ENCODE measurements around the gene SUSD2. TPM values are rescaled to one million over a fixed set of nuclear protein-coding genes. Genes with fewer than 3 reads are reported as not detected.

The SUSD2 gene
- total RNA-seq, 2 donors from 2014 or later = 0.66 to 1.5 TPM

- no peaks in the 10 kb centered on the region for H3K9me3 Mint-ChIP-seq
- no peak overlapping the region for H3K4me3 Mint-ChIP-seq
- H3K4me1 Mint-ChIP-seq = peaks cover 7% of the 10 kb centered on the region
- no peak for ATAC-seq (replicated peaks)
- H3K36me3 Mint-ChIP-seq (ENCODE audit: low read depth) = peaks cover 12% of the 10 kb centered on the region
- H3K27me3 Mint-ChIP-seq = no peaks in the 10 kb centered on the region
- H3K27ac Mint-ChIP-seq = peak overlapping the region; percentile 87
Observed at GRCh38 chr22:24160546-24160945, 20.7 kb upstream of the SUSD2 start.

DNA sequence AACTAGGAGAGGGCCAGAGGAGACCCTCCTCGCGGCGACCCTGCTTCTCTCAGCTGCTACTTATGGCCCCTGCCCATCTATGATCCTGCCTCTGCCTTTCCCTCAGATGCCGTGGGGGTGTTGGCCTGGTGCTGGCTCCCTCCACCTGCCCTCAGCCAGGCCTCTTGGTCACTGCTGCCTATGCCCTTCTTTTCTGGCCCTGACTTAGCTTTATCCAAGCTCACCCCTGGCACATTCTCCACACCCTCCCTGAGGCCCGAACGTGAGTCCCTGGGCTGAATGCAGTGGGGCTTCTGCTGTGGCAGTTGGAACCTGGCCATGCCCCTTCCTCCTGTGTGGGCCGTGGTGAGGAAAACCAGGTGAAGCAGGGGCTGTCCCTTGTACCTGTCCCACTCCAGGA lies 19.8 kb upstream of the SUSD2 start:
- Mint-ChIP-seq H3K27ac (peak overlapping the region; percentile 87), H3K9me3 (no peaks in the 10 kb centered on the region), H3K27me3 (no peaks in the 10 kb centered on the region), H3K4me3 (no peak overlapping the region), H3K36me3 (ENCODE audit: low read depth) (peaks cover 19% of the 10 kb centered on the region), H3K4me1 (peaks cover 5% of the 10 kb centered on the region)
- ATAC-seq (replicated peaks) = no peak

GRCh38 chr22:24161909-24162308 lies 19.4 kb upstream of the SUSD2 start:
- Mint-ChIP-seq H3K4me1 (peaks cover under 1% of the 10 kb centered on the region), H3K9me3 (no peaks in the 10 kb centered on the region), H3K36me3 (ENCODE audit: low read depth) (peaks cover 22% of the 10 kb centered on the region), H3K27ac (peak overlapping the region; percentile 87), H3K27me3 (no peaks in the 10 kb centered on the region), H3K4me3 (no peak overlapping the region)
- ATAC-seq (replicated peaks) = no peak

DNA sequence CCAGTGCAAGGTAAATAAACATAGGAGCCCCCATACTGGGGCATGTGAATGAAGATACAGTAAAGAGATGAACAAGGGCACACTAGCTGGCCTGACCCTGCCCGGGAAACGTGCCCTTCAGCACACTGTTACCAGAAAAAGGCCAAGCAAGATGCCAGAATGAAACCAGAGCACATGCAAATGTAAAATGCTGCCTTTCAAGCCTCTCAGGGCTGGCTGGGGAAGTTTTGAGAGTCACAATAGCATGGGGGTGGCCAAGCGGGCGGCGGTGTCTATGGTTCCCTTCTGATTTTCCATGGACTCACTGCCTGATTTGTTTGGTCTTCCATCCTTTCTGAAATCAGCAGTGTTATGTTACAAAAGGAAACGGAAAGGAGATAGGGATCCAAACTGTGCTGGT lies 18.9 kb upstream of the SUSD2 start:
- Mint-ChIP-seq H3K36me3 (ENCODE audit: low read depth) (peaks cover 26% of the 10 kb centered on the region), H3K27ac (peak overlapping the region; percentile 87), H3K9me3 (no peaks in the 10 kb centered on the region), H3K27me3 (no peaks in the 10 kb centered on the region), H3K4me1 (no peaks in the 10 kb centered on the region), H3K4me3 (no peak overlapping the region)
- ATAC-seq (replicated peaks) = no peak

DNA sequence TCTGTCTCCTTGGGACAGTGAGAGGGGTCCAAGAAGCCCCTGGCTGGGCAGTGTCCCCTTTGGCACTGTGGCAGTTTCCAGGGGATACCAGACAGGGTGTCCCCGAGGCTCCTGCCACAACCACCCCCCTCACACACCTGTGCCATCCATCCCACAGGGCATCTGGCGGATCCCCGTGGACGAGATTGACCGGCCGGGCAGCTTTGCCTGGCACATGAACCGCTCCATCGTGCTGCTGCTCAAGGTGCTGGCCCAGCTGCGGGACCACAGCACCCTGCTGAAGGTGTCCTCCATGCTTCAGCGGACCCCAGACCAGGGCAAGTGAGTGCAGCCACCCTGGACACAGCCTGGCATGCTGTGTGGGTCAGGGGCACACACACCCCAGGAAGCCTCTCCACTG lies 17.0 kb upstream of the SUSD2 start:
- no peaks in the 10 kb centered on the region for H3K9me3 Mint-ChIP-seq
- H3K27ac Mint-ChIP-seq = peak overlapping the region; percentile 38
- H3K27me3 Mint-ChIP-seq = no peaks in the 10 kb centered on the region
- no peak overlapping the region for H3K4me3 Mint-ChIP-seq
- no peak for ATAC-seq (replicated peaks)
- H3K4me1 Mint-ChIP-seq = no peaks in the 10 kb centered on the region
- peaks cover 33% of the 10 kb centered on the region for H3K36me3 Mint-ChIP-seq (ENCODE audit: low read depth)

DNA sequence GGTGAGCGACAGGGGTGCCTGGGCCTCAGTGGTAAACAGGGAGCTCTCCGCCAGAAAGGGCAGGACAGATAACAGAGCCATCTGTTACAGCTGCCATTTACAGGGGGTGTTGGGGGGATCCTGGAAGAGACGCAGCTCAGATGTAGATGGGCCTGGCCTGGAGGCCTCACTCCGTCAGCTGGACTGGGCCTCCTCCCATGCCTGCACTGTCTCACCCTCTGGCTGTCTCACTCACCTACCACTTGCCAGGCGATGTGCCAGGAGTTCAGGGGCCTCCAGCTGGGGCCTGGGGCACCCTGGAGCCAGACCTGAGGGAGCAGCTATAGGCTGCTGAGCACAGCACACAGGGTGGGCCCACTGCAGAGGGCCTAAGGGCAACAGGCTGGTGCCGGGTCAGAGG lies 16.3 kb upstream of the SUSD2 start:
- peak overlapping the region; percentile 38 for H3K27ac Mint-ChIP-seq
- H3K9me3 Mint-ChIP-seq = no peaks in the 10 kb centered on the region
- peaks cover 33% of the 10 kb centered on the region for H3K36me3 Mint-ChIP-seq (ENCODE audit: low read depth)
- ATAC-seq (replicated peaks) = no peak
- no peak overlapping the region for H3K4me3 Mint-ChIP-seq
- no peaks in the 10 kb centered on the region for H3K4me1 Mint-ChIP-seq
- H3K27me3 Mint-ChIP-seq = no peaks in the 10 kb centered on the region

GRCh38 chr22:24165673-24166072 lies 15.6 kb upstream of the SUSD2 start:
- Mint-ChIP-seq H3K36me3 (ENCODE audit: low read depth) (peaks cover 33% of the 10 kb centered on the region), H3K27ac (no peak overlapping the region), H3K27me3 (no peaks in the 10 kb centered on the region), H3K9me3 (no peaks in the 10 kb centered on the region), H3K4me3 (no peak overlapping the region), H3K4me1 (no peaks in the 10 kb centered on the region)
- ATAC-seq (replicated peaks) = peak; percentile 56

- Mint-ChIP-seq H3K27ac (no peak overlapping the region), H3K36me3 (ENCODE audit: low read depth) (peaks cover 35% of the 10 kb centered on the region), H3K27me3 (no peaks in the 10 kb centered on the region), H3K4me1 (no peaks in the 10 kb centered on the region), H3K4me3 (no peak overlapping the region), H3K9me3 (no peaks in the 10 kb centered on the region)
- ATAC-seq (replicated peaks) = no peak
Observed at GRCh38 chr22:24166811-24167210, 14.5 kb upstream of the SUSD2 start.

DNA sequence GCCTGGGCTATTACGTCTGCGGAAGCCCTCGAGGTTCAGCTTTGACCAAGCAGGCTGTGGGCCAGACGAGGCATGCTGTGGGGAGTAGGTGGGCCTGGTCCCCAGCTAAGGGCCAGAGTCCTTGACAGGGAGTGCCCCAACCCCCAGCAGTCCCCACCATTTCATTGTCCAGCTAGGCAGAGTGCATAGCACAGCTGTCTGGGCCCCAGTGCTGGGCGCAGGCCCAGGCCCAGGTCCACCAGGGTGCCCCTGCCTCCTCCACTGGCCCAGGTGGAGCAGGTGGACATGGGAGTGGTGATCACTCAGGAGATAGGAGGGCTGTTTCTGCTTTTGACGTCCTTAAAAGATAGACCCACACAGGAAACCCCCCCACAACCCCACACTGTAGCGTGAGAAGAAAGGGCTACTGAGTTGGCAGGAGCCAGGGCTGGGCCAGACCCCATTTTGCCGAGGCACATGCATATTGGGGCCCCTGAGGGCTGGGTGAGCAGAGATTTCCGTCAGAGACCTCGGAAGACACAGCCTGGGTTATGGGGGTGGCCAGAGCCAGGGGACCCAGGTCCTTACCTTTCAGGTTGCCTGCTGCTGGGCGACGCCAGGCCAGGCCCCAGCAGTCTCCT lies 11.7 kb upstream of the SUSD2 start:
- H3K4me3 Mint-ChIP-seq = no peak overlapping the region
- no peaks in the 10 kb centered on the region for H3K4me1 Mint-ChIP-seq
- H3K27me3 Mint-ChIP-seq = no peaks in the 10 kb centered on the region
- H3K9me3 Mint-ChIP-seq = no peaks in the 10 kb centered on the region
- ATAC-seq (replicated peaks) = no peak
- H3K36me3 Mint-ChIP-seq (ENCODE audit: low read depth) = peaks cover 48% of the 10 kb centered on the region
- H3K27ac Mint-ChIP-seq = no peak overlapping the region

GRCh38 chr22:24170188-24170587 lies 11.1 kb upstream of the SUSD2 start:
- Mint-ChIP-seq H3K4me3 (no peak overlapping the region), H3K27ac (no peak overlapping the region), H3K4me1 (no peaks in the 10 kb centered on the region), H3K36me3 (ENCODE audit: low read depth) (peaks cover 42% of the 10 kb centered on the region), H3K27me3 (no peaks in the 10 kb centered on the region), H3K9me3 (no peaks in the 10 kb centered on the region)
- ATAC-seq (replicated peaks) = no peak

DNA sequence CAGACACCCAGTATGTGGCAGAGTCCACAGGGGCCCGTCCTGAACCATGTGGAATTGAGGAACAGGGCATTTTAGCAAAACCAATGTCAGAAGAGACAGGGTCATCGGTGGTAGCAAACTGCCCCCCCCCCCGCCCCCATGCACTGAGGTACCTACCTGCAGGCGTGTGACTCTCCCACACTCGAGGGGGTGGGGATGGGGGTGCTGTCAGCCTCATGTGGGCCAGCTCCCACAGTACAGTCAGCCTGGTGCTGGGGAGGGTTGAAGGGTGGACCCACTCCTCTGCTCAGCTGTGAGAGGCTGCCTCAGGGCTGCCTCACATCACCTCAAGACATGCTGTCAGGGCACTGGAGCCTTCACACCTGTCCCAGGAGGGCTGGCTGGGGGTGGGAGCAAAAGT lies 10.7 kb upstream of the SUSD2 start:
- Mint-ChIP-seq H3K27me3 (no peaks in the 10 kb centered on the region), H3K36me3 (ENCODE audit: low read depth) (peaks cover 38% of the 10 kb centered on the region), H3K27ac (no peak overlapping the region), H3K4me3 (no peak overlapping the region), H3K9me3 (no peaks in the 10 kb centered on the region), H3K4me1 (no peaks in the 10 kb centered on the region)
- no peak for ATAC-seq (replicated peaks)

DNA sequence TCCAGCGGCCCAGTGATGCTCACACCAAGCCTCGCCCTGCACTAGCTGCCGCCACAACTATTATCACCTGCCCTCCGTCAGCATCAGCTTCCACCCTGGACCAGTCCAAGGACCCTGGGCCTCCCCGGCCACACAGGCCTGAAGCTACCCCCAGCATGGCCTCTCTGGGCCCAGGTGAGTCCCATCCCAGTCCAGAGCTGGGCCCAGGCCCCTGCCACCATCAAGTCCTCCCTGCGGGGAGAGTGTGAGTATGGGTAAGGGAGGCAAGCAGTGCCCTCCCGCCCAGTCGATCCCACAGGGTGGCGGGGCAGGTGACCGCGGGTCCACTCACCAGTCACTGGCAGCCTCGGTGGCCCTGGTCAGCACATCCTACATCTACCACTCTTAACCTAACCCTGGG lies 9.5 kb upstream of the SUSD2 start:
- H3K27ac Mint-ChIP-seq = peak overlapping the region; percentile 33
- no peaks in the 10 kb centered on the region for H3K4me1 Mint-ChIP-seq
- ATAC-seq (replicated peaks) = no peak
- H3K27me3 Mint-ChIP-seq = no peaks in the 10 kb centered on the region
- no peaks in the 10 kb centered on the region for H3K9me3 Mint-ChIP-seq
- peaks cover 30% of the 10 kb centered on the region for H3K36me3 Mint-ChIP-seq (ENCODE audit: low read depth)
- H3K4me3 Mint-ChIP-seq = no peak overlapping the region

DNA sequence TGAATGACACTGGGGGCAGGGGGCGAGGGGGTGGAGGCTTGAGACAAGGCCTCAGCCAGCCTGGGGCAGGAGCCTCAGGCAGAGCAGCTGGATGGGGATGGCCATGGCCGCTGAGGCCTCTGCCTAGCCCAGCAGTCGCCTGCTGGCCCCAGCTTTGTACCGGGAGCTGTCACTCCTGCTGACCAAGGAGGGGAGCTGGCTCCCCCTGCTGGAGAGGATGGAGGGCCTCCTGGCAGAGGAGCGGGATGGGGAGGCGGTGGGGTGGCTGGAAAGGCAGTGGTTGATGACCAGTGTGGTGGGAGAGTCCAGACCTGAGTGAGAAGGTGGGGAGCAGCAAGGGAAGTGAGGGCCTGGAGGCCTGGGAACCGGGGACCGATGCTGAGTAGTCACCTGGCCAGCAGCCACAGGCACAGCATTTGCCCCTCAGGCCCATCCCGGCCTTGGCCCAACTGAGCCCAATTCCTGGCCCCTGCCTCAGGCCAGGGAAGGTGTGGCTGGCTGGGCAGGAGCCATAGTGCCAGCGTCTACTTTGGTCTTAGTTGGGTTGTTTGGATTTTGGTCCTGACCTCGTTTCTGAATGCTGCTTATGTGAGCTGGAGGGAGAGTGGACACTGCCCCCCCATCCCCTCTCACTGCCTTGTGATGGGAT lies 6.0 kb upstream of the SUSD2 start:
- peak; percentile 72 for ATAC-seq (replicated peaks)
- Mint-ChIP-seq H3K4me3 (no peak overlapping the region), H3K4me1 (no peaks in the 10 kb centered on the region), H3K27me3 (no peaks in the 10 kb centered on the region), H3K27ac (peak overlapping the region; percentile 50), H3K9me3 (no peaks in the 10 kb centered on the region), H3K36me3 (ENCODE audit: low read depth) (peaks cover 18% of the 10 kb centered on the region)

DNA sequence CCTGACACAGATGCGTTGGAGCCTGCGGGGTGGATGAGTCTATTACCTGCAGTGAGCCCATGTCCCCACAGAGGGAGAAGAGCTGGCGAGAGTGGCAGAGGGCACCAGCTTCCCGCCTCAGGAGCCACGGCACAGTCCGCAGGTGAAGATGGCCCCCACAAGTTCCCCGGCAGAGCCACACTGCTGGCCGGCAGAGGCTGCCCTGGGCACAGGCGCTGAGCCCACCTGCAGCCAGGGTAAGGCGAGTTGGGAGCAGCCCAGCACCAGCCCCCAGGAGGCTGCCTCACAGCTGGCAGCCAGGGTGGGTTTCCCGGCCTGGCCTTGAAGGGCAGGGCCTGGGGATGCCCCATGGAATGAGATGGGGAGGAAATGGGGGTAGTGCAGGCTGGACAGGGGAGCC lies 5.2 kb upstream of the SUSD2 start:
- Mint-ChIP-seq H3K4me3 (no peak overlapping the region), H3K36me3 (ENCODE audit: low read depth) (peaks cover 18% of the 10 kb centered on the region), H3K4me1 (no peaks in the 10 kb centered on the region), H3K27ac (no peak overlapping the region), H3K27me3 (no peaks in the 10 kb centered on the region), H3K9me3 (no peaks in the 10 kb centered on the region)
- no peak for ATAC-seq (replicated peaks)

GRCh38 chr22:24176630-24177029 lies 4.7 kb upstream of the SUSD2 start:
- no peak for ATAC-seq (replicated peaks)
- no peak overlapping the region for H3K27ac Mint-ChIP-seq
- no peaks in the 10 kb centered on the region for H3K27me3 Mint-ChIP-seq
- no peak overlapping the region for H3K4me3 Mint-ChIP-seq
- no peaks in the 10 kb centered on the region for H3K9me3 Mint-ChIP-seq
- H3K4me1 Mint-ChIP-seq = no peaks in the 10 kb centered on the region
- H3K36me3 Mint-ChIP-seq (ENCODE audit: low read depth) = peaks cover 18% of the 10 kb centered on the region

Data from activated T-helper 17 cell treated with anti-CD3 and anti-CD28 coated beads, Interleukin-2, amount 50 U/mL, for 72 hours (primary cell).